Lower lobe of right lung (tissue), 2 donors: Measurements from ENCODE around the gene UQCRC1. TPM values are rescaled to one million over a fixed set of nuclear protein-coding genes. Genes with fewer than 3 reads are reported as not detected.

Experiments
- ATAC-seq, 2 donors: fragments of 200-7000 bp; cut with Tn5 transposase; one replicate each; pipeline ENCODE4 v1.9.1; 2020 to 2022; ENCODE audit warnings: mild to moderate bottlenecking in 2 of 2, moderate library complexity in 2 of 2
- DNase-seq: peaks from one replicate; pipeline ENCODE4 v3.0.0-alpha.2; 2020
- H3K27ac ChIP-seq: fragments of 200-600 bp; one replicate; pipeline ENCODE4 v1.8.0; 2022
- H3K27me3 ChIP-seq: fragments of 200-600 bp; one replicate; pipeline ENCODE4 v1.8.0; 2022; ENCODE audit warnings: low read depth
- H3K36me3 ChIP-seq: fragments of 200-600 bp; one replicate; pipeline ENCODE4 v1.8.0; 2022; ENCODE audit warnings: mild to moderate bottlenecking
- H3K4me1 ChIP-seq: fragments of 200-600 bp; one replicate; pipeline ENCODE4 v1.8.0; 2022
- H3K4me3 ChIP-seq: fragments of 200-600 bp; one replicate; pipeline ENCODE4 v1.8.0; 2022; ENCODE audit warnings: mild to moderate bottlenecking
- H3K9me3 ChIP-seq: fragments of 200-600 bp; one replicate; pipeline ENCODE4 v1.8.0; 2022
- CTCF ChIP-seq: fragments of 200-600 bp; IDR thresholded peaks from one replicate; pipeline ENCODE4 v1.8.0; 2022; ENCODE audit warnings: antibody characterized with exemption, mild to moderate bottlenecking
- intact Hi-C: fragments of 100-400 bp; cut with DNase I; formaldehyde crosslinking; loops from one replicate; pipeline ENCODE4 v1.11.0; 2022
- total RNA-seq: library from RNA; stranded (reverse); fragmentation: NEBNext Ultra II Directional; extraction: Animal tissue kit (Norgen Biotek cat#: 25700); gene quantifications from one replicate; pipeline ENCODE4 v1.2.1, GENCODE V29; 2021
- donor health status: DM: no; HTN: yes; CAD: no; lungs with severe emphysema.

UQCRC1 gene
- total RNA-seq, 1 donor from 2014 or later: 121 TPM

- no peaks in the 10 kb centered on the region for H3K27me3 ChIP-seq
- H3K36me3 ChIP-seq: no peaks in the 10 kb centered on the region
- no peak overlapping the region for H3K4me3 ChIP-seq
- H3K4me1 ChIP-seq: no peaks in the 10 kb centered on the region
- ATAC-seq (no peak), DNase-seq (no peak)
- intact Hi-C loops: no loop called here
- H3K9me3 ChIP-seq: no peaks in the 10 kb centered on the region
- no peak overlapping the region for H3K27ac ChIP-seq
- TF ChIP-seq CTCF: no peak
Measured at GRCh38 chr3:48575366-48575765, 34.1 kb downstream of the UQCRC1 start.

GRCh38 chr3:48573973-48574585 is 35.4 kb downstream of the UQCRC1 start:
- intact Hi-C loops: no loop called here
- Histone ChIP-seq H3K27me3 (no peaks in the 10 kb centered on the region), H3K4me3 (no peak overlapping the region), H3K36me3 (no peaks in the 10 kb centered on the region), H3K27ac (no peak overlapping the region), H3K4me1 (no peaks in the 10 kb centered on the region), H3K9me3 (no peaks in the 10 kb centered on the region)
- no peak for DNase-seq
- ATAC-seq: no peak
- no peak for TF ChIP-seq CTCF

GRCh38 chr3:48572517-48572916 is 36.9 kb downstream of the UQCRC1 start:
- no peak overlapping the region for H3K4me3 ChIP-seq
- no peaks in the 10 kb centered on the region for H3K9me3 ChIP-seq
- intact Hi-C loops: no loop called here
- H3K36me3 ChIP-seq: no peaks in the 10 kb centered on the region
- H3K27ac ChIP-seq: no peak overlapping the region
- no peaks in the 10 kb centered on the region for H3K4me1 ChIP-seq
- ATAC-seq (no peak), DNase-seq (no peak)
- no peaks in the 10 kb centered on the region for H3K27me3 ChIP-seq
- no peak for TF ChIP-seq CTCF

- H3K27ac ChIP-seq: no peak overlapping the region
- H3K27me3 ChIP-seq: no peaks in the 10 kb centered on the region
- no peak for TF ChIP-seq CTCF
- H3K36me3 ChIP-seq: no peaks in the 10 kb centered on the region
- no peaks in the 10 kb centered on the region for H3K4me1 ChIP-seq
- intact Hi-C loops: no loop called here
- no peak for DNase-seq
- no peak for ATAC-seq
- no peak overlapping the region for H3K4me3 ChIP-seq
- H3K9me3 ChIP-seq: no peaks in the 10 kb centered on the region
Measured at GRCh38 chr3:48571938-48572337, 37.5 kb downstream of the UQCRC1 start.

- no peak for TF ChIP-seq CTCF
- Histone ChIP-seq H3K36me3 (no peaks in the 10 kb centered on the region), H3K9me3 (no peaks in the 10 kb centered on the region), H3K4me1 (peaks cover 5% of the 10 kb centered on the region), H3K27ac (no peak overlapping the region), H3K27me3 (no peaks in the 10 kb centered on the region), H3K4me3 (no peak overlapping the region)
- DNase-seq (no peak), ATAC-seq (no peak)
- intact Hi-C loops: no loop called here
Measured at GRCh38 chr3:48569808-48570450, 39.5 kb downstream of the UQCRC1 start.
